GM23248 (cell line): ENCODE results near the gene GSTP1.

Experiments
- EZH2 ChIP-seq: fragments of 200-600 bp; sonication (generic); IDR thresholded peaks from 2 replicates; pipeline ENCODE4 v1.6.1; 2018; ENCODE audit warnings: antibody characterized with exemption, mild to moderate bottlenecking; ENCODE audit not compliant: insufficient read depth, poor library complexity, severe bottlenecking
- EZH2phosphoT487 ChIP-seq: fragments of 200-600 bp; sonication (generic); IDR thresholded peaks from 2 replicates; pipeline ENCODE4 v1.6.1; 2018; ENCODE audit warnings: antibody characterized with exemption, moderate library complexity, mild to moderate bottlenecking, low read depth; ENCODE audit not compliant: insufficient read depth

GRCh38 chr11:67632175-67632981 is 48.8 kb downstream of the GSTP1 start:
- TF ChIP-seq EZH2phosphoT487 (no peak), EZH2 (no peak)
